HepG2 (cell line): ENCODE measurements around the gene PROX1. TPM values are rescaled to one million over a fixed set of nuclear protein-coding genes. Genes with fewer than 3 reads are reported as not detected.

Experiments
- ASH2L ChIP-seq: fragments of 300-600, 200-600 bp; sonication (generic); IDR thresholded peaks from 2 replicates; pipeline ENCODE4 v1.7.0; 2017; ENCODE audit warnings: low read depth, mild to moderate bottlenecking, moderate library complexity, mixed read lengths, low read length; ENCODE audit not compliant: insufficient read length
- BRF2 ChIP-seq: sonication (generic); formaldehyde crosslinking; IDR thresholded peaks from 2 replicates; pipeline ENCODE4 v1.8.1; 2022; ENCODE audit warnings: mild to moderate bottlenecking, missing genetic modification reagents
- CBX1 ChIP-seq: IDR thresholded peaks from one replicate; pipeline ENCODE4 v1.6.1; 2016; ENCODE audit warnings: antibody characterized with exemption, low read depth
- CHCHD3 ChIP-seq: sonication (generic); formaldehyde crosslinking; IDR thresholded peaks from 2 replicates; pipeline ENCODE4 v1.8.0; 2022; ENCODE audit warnings: mild to moderate bottlenecking, missing genetic modification reagents, moderate library complexity
- CREM ChIP-seq, 2 experiments: sonication (generic) in 1 of 2; formaldehyde crosslinking in 1 of 2; IDR thresholded peaks; 2 replicates each; pipeline versions ENCODE4 v1.4.0 to v1.6.1; 2016 to 2020; ENCODE audit warnings: antibody characterized with exemption in 1 of 2, mild to moderate bottlenecking in 1 of 2, missing genetic modification reagents in 1 of 2
- ETV5 ChIP-seq: IDR thresholded peaks from 2 replicates; pipeline ENCODE4 v1.6.1; 2018; ENCODE audit warnings: missing biosample characterization, missing genetic modification reagents, inconsistent platforms, borderline replicate concordance
- IRF2 ChIP-seq: IDR thresholded peaks from 2 replicates; pipeline ENCODE4 v1.6.1; 2018; ENCODE audit warnings: missing genetic modification reagents, missing compliant biosample characterization
- NR2F2 ChIP-seq: IDR thresholded peaks from 2 replicates; pipeline ENCODE4 v1.6.1; 2012; ENCODE audit warnings: low read depth, inconsistent platforms, borderline replicate concordance
- ONECUT2 ChIP-seq: sonication (generic); formaldehyde crosslinking; IDR thresholded peaks from 2 replicates; pipeline ENCODE4 v1.4.0; 2020; ENCODE audit warnings: missing genetic modification reagents
- RARG ChIP-seq: sonication (generic); formaldehyde crosslinking; IDR thresholded peaks from 2 replicates; pipeline ENCODE4 v1.4.0; 2020; ENCODE audit warnings: low read depth, mild to moderate bottlenecking, missing genetic modification reagents
- RFX3 ChIP-seq: IDR thresholded peaks from 2 replicates; pipeline ENCODE4 v1.6.1; 2016; ENCODE audit warnings: missing biosample characterization, missing genetic modification reagents
- RNF2 ChIP-seq: fragments of 450-650 bp; conservative IDR thresholded peaks from 2 replicates; pipeline ENCODE4 v1.6.1; 2016; ENCODE audit warnings: low read depth
- SALL2 ChIP-seq: sonication (generic); formaldehyde crosslinking; IDR thresholded peaks from 2 replicates; pipeline ENCODE4 v1.8.1; 2023; ENCODE audit warnings: mild to moderate bottlenecking, missing genetic modification reagents, inconsistent platforms
- THAP11 ChIP-seq: IDR thresholded peaks from 2 replicates; pipeline ENCODE4 v1.6.1; 2016; ENCODE audit warnings: missing biosample characterization, missing genetic modification reagents
- ZBTB7B ChIP-seq: sonication (generic); formaldehyde crosslinking; IDR thresholded peaks from 2 replicates; pipeline ENCODE4 v1.4.0; 2020; ENCODE audit warnings: missing genetic modification reagents
- ZFP37 ChIP-seq: sonication (generic); formaldehyde crosslinking; IDR thresholded peaks from 2 replicates; pipeline ENCODE4 v1.4.0; 2020; ENCODE audit warnings: missing genetic modification reagents, borderline replicate concordance
- ZFP82 ChIP-seq: sonication (generic); formaldehyde crosslinking; IDR thresholded peaks from 2 replicates; pipeline ENCODE4 v1.5.1; 2020; ENCODE audit warnings: mild to moderate bottlenecking, missing genetic modification reagents, borderline replicate concordance
- ZGPAT ChIP-seq: IDR thresholded peaks from 2 replicates; pipeline ENCODE4 v1.6.1; 2016; ENCODE audit warnings: mild to moderate bottlenecking
- ZMYM3 ChIP-seq: sonication (generic); formaldehyde crosslinking; IDR thresholded peaks from 2 replicates; pipeline ENCODE4 v1.5.1; 2020; ENCODE audit warnings: mild to moderate bottlenecking, missing genetic modification reagents
- ZNF251 ChIP-seq: sonication (generic); formaldehyde crosslinking; IDR thresholded peaks from 2 replicates; pipeline ENCODE4 v1.9.0; 2021; ENCODE audit warnings: mild to moderate bottlenecking, missing genetic modification reagents
- ZNF275 ChIP-seq: sonication (generic); formaldehyde crosslinking; IDR thresholded peaks from 2 replicates; pipeline ENCODE4 v1.8.0; 2022; ENCODE audit warnings: missing genetic modification reagents, mild to moderate bottlenecking, inconsistent platforms, borderline replicate concordance
- ZNF333 ChIP-seq: sonication (generic); formaldehyde crosslinking; IDR thresholded peaks from 2 replicates; pipeline ENCODE4 v1.4.0; 2020; ENCODE audit warnings: mild to moderate bottlenecking, missing genetic modification reagents, borderline replicate concordance
- ZNF354B ChIP-seq: sonication (generic); formaldehyde crosslinking; IDR thresholded peaks from 2 replicates; pipeline ENCODE4 v1.8.0; 2022; ENCODE audit warnings: mild to moderate bottlenecking, missing genetic modification reagents
- ZNF782 ChIP-seq: sonication (generic); formaldehyde crosslinking; IDR thresholded peaks from 2 replicates; pipeline ENCODE4 v1.4.0; 2020; ENCODE audit warnings: missing genetic modification reagents, mild to moderate bottlenecking, borderline replicate concordance
- polyA plus RNA-seq, 8 experiments: library from polyadenylated mRNA; depleted of rRNA in 3 of 8; stranded (reverse) in 7 of 8; unstranded in 1 of 8; fragments of >200 nt; fragmentation: Illumina TruSeq in 4 of 8; extraction: Trizol in 4 of 8; gene quantifications; 2 replicates each; pipeline versions ENCODE4 v1.2.1 to v1.2.3, GENCODE V29; 2011 to 2016; ENCODE audit warnings: low read depth in 4 of 8, missing spikeins in 1 of 8, mixed read lengths in 1 of 8; ENCODE audit not compliant: insufficient read depth in 1 of 8
- total RNA-seq, 5 experiments: library from RNA; depleted of rRNA; stranded (reverse); fragments of >200 nt; fragmentation: Illumina TruSeq; extraction: Trizol; gene quantifications; 2 replicates each; pipeline ENCODE4 v1.2.3, GENCODE V29; 2016; ENCODE audit warnings: low read depth in 1 of 5

PROX1 gene
- total and polyA plus RNA-seq, 2 of the 13 experiments (the other 11 are each of a cell fraction or from before 2014, with no cell fraction given): 12.3 to 30.2 TPM

- TF ChIP-seq THAP11: 0 out of 2 replicates have a peak, but pooled peaks have one; percentile 17
- 0 out of 2 replicates have a peak, but pooled peaks have one; percentile 44 for TF ChIP-seq ZNF251 (CRISPR knock-in tag)
- TF ChIP-seq RARG (CRISPR knock-in tag): no peak
- no peak for TF ChIP-seq CREM (IDR thresholded peaks at IDR 0.05)
- no peak for TF ChIP-seq CREM (CRISPR knock-in tag; IDR thresholded peaks at IDR 0.05)
- no peak for TF ChIP-seq CBX1
- 0 out of 2 replicates have a peak, but pooled peaks have one; percentile 51 for TF ChIP-seq ZNF275 (CRISPR knock-in tag)
- peak; percentile 62; the same call in 1 of the 2 replicates for TF ChIP-seq ZBTB7B (CRISPR knock-in tag)
- TF ChIP-seq ZFP82: no peak
- no peak for TF ChIP-seq RFX3
- TF ChIP-seq ZMYM3 (CRISPR knock-in tag): no peak
- no peak for TF ChIP-seq BRF2 (CRISPR knock-in tag)
- TF ChIP-seq RNF2: peak; percentile 77
- TF ChIP-seq ZNF333 (CRISPR knock-in tag): 0 out of 2 replicates have a peak, but pooled peaks have one; percentile 9
- no peak for TF ChIP-seq ONECUT2 (CRISPR knock-in tag)
- peak; percentile 30; the same call in 1 of the 2 replicates for TF ChIP-seq IRF2 (CRISPR knock-in tag)
- TF ChIP-seq ZNF354B: no peak
- no peak for TF ChIP-seq ZFP37 (CRISPR knock-in tag)
- TF ChIP-seq SALL2: 0 out of 2 replicates have a peak, but pooled peaks have one; percentile 54
- TF ChIP-seq CHCHD3: no peak
- peak; percentile 83 for TF ChIP-seq ZNF782 (CRISPR knock-in tag)
- peak; percentile 39 for TF ChIP-seq ASH2L
- no peak for TF ChIP-seq NR2F2
- TF ChIP-seq ETV5: 0 out of 2 replicates have a peak, but pooled peaks have one; percentile 17
- peak; percentile 67; the same call in 1 of the 2 replicates for TF ChIP-seq ZGPAT (CRISPR knock-in tag)
Observed at GRCh38 chr1:213982672-213983492, 4.9 kb upstream of the PROX1 start (continued).
